HG02852 (cell line): ENCODE measurements around the gene CDH8.

Source experiments
- ATAC-seq: cut with Tn5 transposase; IDR thresholded peaks from one replicate; pipeline ENCODE4 v1.9.1; 2021; ENCODE audit warnings: mild to moderate bottlenecking, moderate library complexity; ENCODE audit not compliant: unreplicated experiment

CDH8 gene

GRCh38 chr16:61665512-61665911 lies 370.7 kb downstream of the CDH8 start:
- ATAC-seq = no peak

- no peak for ATAC-seq
Observed at GRCh38 chr16:61659936-61660335, 376.3 kb downstream of the CDH8 start.

GRCh38 chr16:61654962-61655361 lies 381.3 kb downstream of the CDH8 start:
- no peak for ATAC-seq

GRCh38 chr16:61653544-61653943 lies 382.7 kb downstream of the CDH8 start:
- no peak for ATAC-seq

GRCh38 chr16:61645561-61645960 lies 390.7 kb downstream of the CDH8 start:
- no peak for ATAC-seq

GRCh38 chr16:61644736-61645135 lies 391.5 kb downstream of the CDH8 start:
- no peak for ATAC-seq

GRCh38 chr16:61617219-61617783 lies 418.9 kb downstream of the CDH8 start:
- ATAC-seq = no peak

GRCh38 chr16:61616088-61616487 lies 420.1 kb downstream of the CDH8 start:
- ATAC-seq = no peak

GRCh38 chr16:61611847-61612491 lies 424.3 kb downstream of the CDH8 start:
- no peak for ATAC-seq

- no peak for ATAC-seq
Observed at GRCh38 chr16:61606581-61606980, 429.7 kb downstream of the CDH8 start.
